K562 (cell line): ENCODE measurements around the gene SPAG9. TPM values are rescaled to one million over a fixed set of nuclear protein-coding genes. Genes with fewer than 3 reads are reported as not detected.

Source experiments
- FOXJ3 ChIP-seq: sonication (generic); formaldehyde crosslinking; IDR thresholded peaks from 2 replicates; pipeline ENCODE4 v1.4.0; 2020; ENCODE audit warnings: mild to moderate bottlenecking, missing genetic modification reagents
- HLTF ChIP-seq: fragments of 450-650 bp; IDR thresholded peaks from 2 replicates; pipeline ENCODE4 v1.6.1; 2016
- ILF3 ChIP-seq: fragments of 450-650 bp; IDR thresholded peaks from 2 replicates; pipeline ENCODE4 v1.6.1; 2018; ENCODE audit warnings: antibody characterized with exemption, mild to moderate bottlenecking, moderate library complexity, borderline replicate concordance
- TGIF2 ChIP-seq: sonication (generic); formaldehyde crosslinking; IDR thresholded peaks from 2 replicates; pipeline ENCODE4 v1.8.1; 2022; ENCODE audit warnings: mild to moderate bottlenecking, missing genetic modification reagents, moderate library complexity
- polyA plus RNA-seq, 8 experiments: library from polyadenylated mRNA; depleted of rRNA in 4 of 8; stranded (reverse) in 5 of 8; unstranded in 3 of 8; fragments of >200 nt; fragmentation: Nextera tagmentation in 2 of 8; fragmentation: Illumina TruSeq in 1 of 8; extraction: Ambion mirVana in 2 of 8; extraction: Trizol in 1 of 8; gene quantifications; 2 replicates each; pipeline versions ENCODE4 v1.2.1 to v1.2.3, GENCODE V29; 2011 to 2014; ENCODE audit warnings: inconsistent platforms in 1 of 8, missing spikeins in 1 of 8
- total RNA-seq, 7 experiments: library from RNA; depleted of rRNA in 6 of 7; stranded (reverse); fragments of >200 nt in 6 of 7; fragmentation: Illumina TruSeq in 2 of 7; extraction: Trizol in 2 of 7; gene quantifications; 2 replicates each; pipeline versions ENCODE4 v1.2.1 to v1.2.3, GENCODE V29; 2011 to 2021; ENCODE audit warnings: low replicate concordance in 1 of 7
- TF ChIP-seq, protein P1 (sequence below): sonication (generic); formaldehyde crosslinking; IDR thresholded peaks from 2 replicates; pipeline ENCODE4 v1.8.0; 2022; ENCODE audit warnings: mild to moderate bottlenecking, missing genetic modification reagents
- TF ChIP-seq, protein P2 (sequence below): fragments of 250-450 bp; sonication (Bioruptor Pico); IDR thresholded peaks from 2 replicates; pipeline ENCODE4 v1.8.0; 2021; ENCODE audit warnings: mild to moderate bottlenecking, moderate library complexity

SPAG9 gene
- total and polyA plus RNA-seq, 9 of the 15 experiments (the other 6 are each of a cell fraction or from before 2014, with no cell fraction given), result 12.2 to 99.2 (median 58.2) TPM

DNA sequence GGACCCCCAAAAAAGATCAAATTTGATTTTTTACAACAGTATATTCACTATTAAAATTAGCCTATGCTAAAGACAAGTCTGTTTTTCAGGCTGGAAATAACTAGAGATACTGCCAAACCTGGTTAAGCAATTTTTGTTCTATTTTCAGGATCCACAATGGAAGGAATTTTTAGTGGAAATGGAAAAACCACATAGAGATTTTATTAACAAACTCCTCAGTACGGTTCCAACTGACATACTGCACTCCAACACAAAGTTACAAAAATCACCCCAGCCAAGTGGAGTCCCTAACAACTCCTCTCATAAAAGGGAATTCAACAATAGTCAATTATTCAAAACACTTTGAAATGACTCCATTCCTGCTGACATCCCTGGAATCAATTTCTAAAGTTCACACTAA is 152.9 kb downstream of the SPAG9 start (continued):
- TF ChIP-seq, protein P1, sequence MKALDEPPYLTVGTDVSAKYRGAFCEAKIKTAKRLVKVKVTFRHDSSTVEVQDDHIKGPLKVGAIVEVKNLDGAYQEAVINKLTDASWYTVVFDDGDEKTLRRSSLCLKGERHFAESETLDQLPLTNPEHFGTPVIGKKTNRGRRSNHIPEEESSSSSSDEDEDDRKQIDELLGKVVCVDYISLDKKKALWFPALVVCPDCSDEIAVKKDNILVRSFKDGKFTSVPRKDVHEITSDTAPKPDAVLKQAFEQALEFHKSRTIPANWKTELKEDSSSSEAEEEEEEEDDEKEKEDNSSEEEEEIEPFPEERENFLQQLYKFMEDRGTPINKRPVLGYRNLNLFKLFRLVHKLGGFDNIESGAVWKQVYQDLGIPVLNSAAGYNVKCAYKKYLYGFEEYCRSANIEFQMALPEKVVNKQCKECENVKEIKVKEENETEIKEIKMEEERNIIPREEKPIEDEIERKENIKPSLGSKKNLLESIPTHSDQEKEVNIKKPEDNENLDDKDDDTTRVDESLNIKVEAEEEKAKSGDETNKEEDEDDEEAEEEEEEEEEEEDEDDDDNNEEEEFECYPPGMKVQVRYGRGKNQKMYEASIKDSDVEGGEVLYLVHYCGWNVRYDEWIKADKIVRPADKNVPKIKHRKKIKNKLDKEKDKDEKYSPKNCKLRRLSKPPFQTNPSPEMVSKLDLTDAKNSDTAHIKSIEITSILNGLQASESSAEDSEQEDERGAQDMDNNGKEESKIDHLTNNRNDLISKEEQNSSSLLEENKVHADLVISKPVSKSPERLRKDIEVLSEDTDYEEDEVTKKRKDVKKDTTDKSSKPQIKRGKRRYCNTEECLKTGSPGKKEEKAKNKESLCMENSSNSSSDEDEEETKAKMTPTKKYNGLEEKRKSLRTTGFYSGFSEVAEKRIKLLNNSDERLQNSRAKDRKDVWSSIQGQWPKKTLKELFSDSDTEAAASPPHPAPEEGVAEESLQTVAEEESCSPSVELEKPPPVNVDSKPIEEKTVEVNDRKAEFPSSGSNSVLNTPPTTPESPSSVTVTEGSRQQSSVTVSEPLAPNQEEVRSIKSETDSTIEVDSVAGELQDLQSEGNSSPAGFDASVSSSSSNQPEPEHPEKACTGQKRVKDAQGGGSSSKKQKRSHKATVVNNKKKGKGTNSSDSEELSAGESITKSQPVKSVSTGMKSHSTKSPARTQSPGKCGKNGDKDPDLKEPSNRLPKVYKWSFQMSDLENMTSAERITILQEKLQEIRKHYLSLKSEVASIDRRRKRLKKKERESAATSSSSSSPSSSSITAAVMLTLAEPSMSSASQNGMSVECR (CRISPR knock-in tag), result no peak
- TF ChIP-seq FOXJ3 (CRISPR knock-in tag) (no peak), HLTF (no peak), ILF3 (no peak), TGIF2 (CRISPR knock-in tag) (no peak)
- TF ChIP-seq, protein P2, sequence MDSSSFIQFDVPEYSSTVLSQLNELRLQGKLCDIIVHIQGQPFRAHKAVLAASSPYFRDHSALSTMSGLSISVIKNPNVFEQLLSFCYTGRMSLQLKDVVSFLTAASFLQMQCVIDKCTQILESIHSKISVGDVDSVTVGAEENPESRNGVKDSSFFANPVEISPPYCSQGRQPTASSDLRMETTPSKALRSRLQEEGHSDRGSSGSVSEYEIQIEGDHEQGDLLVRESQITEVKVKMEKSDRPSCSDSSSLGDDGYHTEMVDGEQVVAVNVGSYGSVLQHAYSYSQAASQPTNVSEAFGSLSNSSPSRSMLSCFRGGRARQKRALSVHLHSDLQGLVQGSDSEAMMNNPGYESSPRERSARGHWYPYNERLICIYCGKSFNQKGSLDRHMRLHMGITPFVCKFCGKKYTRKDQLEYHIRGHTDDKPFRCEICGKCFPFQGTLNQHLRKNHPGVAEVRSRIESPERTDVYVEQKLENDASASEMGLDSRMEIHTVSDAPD (CRISPR knock-in tag), result no peak
